Osteocyte (in vitro differentiated cells): ENCODE data around the gene SLC35C1. TPM values are rescaled to one million over a fixed set of nuclear protein-coding genes. Genes with fewer than 3 reads are reported as not detected.

ENCODE experiments used
- DNase-seq: peaks from one replicate; pipeline ENCODE4 v3.0.0; 2021; ENCODE audit warnings: mixed read lengths; ENCODE audit not compliant: unreplicated experiment; ENCODE audit errors: extremely low spot score
- H3K27ac Mint-ChIP-seq: one replicate; pipeline ENCODE4 v1.8.0; 2021; ENCODE audit warnings: mild to moderate bottlenecking, mixed read lengths; ENCODE audit not compliant: unreplicated experiment
- H3K27me3 Mint-ChIP-seq: one replicate; pipeline ENCODE4 v1.8.0; 2021; ENCODE audit warnings: mixed read lengths; ENCODE audit not compliant: unreplicated experiment
- H3K36me3 Mint-ChIP-seq: one replicate; pipeline ENCODE4 v1.8.0; 2021; ENCODE audit warnings: mixed read lengths; ENCODE audit not compliant: unreplicated experiment
- H3K4me1 Mint-ChIP-seq: one replicate; pipeline ENCODE4 v1.8.0; 2021; ENCODE audit warnings: mixed read lengths; ENCODE audit not compliant: unreplicated experiment
- H3K4me3 Mint-ChIP-seq: one replicate; pipeline ENCODE4 v1.8.0; 2021; ENCODE audit warnings: mild to moderate bottlenecking, moderate library complexity, mixed read lengths; ENCODE audit not compliant: unreplicated experiment
- H3K9me3 Mint-ChIP-seq: one replicate; pipeline ENCODE4 v1.8.0; 2021; ENCODE audit warnings: mixed read lengths; ENCODE audit not compliant: unreplicated experiment
- CTCF ChIP-seq: fragments of 200-600 bp; sonication (generic); IDR thresholded peaks from 2 replicates; pipeline ENCODE4 v1.5.0; 2021; ENCODE audit warnings: antibody characterized with exemption, mild to moderate bottlenecking, moderate library complexity
- total RNA-seq: library from RNA; stranded (reverse); gene quantifications from 2 replicates; pipeline ENCODE4 v1.2.1, GENCODE V29; 2021

SLC35C1 gene
- total RNA-seq, 1 donor from 2014 or later: 17.5 TPM

GRCh38 chr11:45765107-45765668 is 39.8 kb upstream of the SLC35C1 start:
- Mint-ChIP-seq H3K27ac (no peak overlapping the region), H3K4me3 (no peak overlapping the region), H3K27me3 (peaks cover 58% of the 10 kb centered on the region), H3K9me3 (no peaks in the 10 kb centered on the region), H3K36me3 (no peaks in the 10 kb centered on the region), H3K4me1 (no peaks in the 10 kb centered on the region)
- TF ChIP-seq CTCF: no peak
- DNase-seq: no peak

- no peak overlapping the region for H3K27ac Mint-ChIP-seq
- H3K9me3 Mint-ChIP-seq: no peaks in the 10 kb centered on the region
- H3K36me3 Mint-ChIP-seq: no peaks in the 10 kb centered on the region
- no peak for TF ChIP-seq CTCF
- H3K27me3 Mint-ChIP-seq: peaks cover 62% of the 10 kb centered on the region
- DNase-seq: no peak
- no peaks in the 10 kb centered on the region for H3K4me1 Mint-ChIP-seq
- H3K4me3 Mint-ChIP-seq: no peak overlapping the region
Observed at GRCh38 chr11:45765836-45766235, 39.1 kb upstream of the SLC35C1 start.

- no peak for DNase-seq
- Mint-ChIP-seq H3K4me1 (peaks cover 2% of the 10 kb centered on the region), H3K27me3 (peaks cover 65% of the 10 kb centered on the region), H3K9me3 (no peaks in the 10 kb centered on the region), H3K36me3 (no peaks in the 10 kb centered on the region), H3K4me3 (no peak overlapping the region), H3K27ac (no peak overlapping the region)
- TF ChIP-seq CTCF: no peak
Observed at GRCh38 chr11:45766469-45766868, 38.5 kb upstream of the SLC35C1 start.

GRCh38 chr11:45768486-45768885 is 36.5 kb upstream of the SLC35C1 start:
- H3K9me3 Mint-ChIP-seq: no peaks in the 10 kb centered on the region
- H3K4me3 Mint-ChIP-seq: no peak overlapping the region
- no peaks in the 10 kb centered on the region for H3K36me3 Mint-ChIP-seq
- no peak for TF ChIP-seq CTCF
- no peak overlapping the region for H3K27ac Mint-ChIP-seq
- DNase-seq: no peak
- peaks cover 6% of the 10 kb centered on the region for H3K4me1 Mint-ChIP-seq
- peaks cover 49% of the 10 kb centered on the region for H3K27me3 Mint-ChIP-seq

GRCh38 chr11:45769960-45770359 is 35.0 kb upstream of the SLC35C1 start:
- Mint-ChIP-seq H3K27me3 (peaks cover 39% of the 10 kb centered on the region), H3K36me3 (no peaks in the 10 kb centered on the region), H3K4me3 (no peak overlapping the region), H3K4me1 (peaks cover 6% of the 10 kb centered on the region), H3K27ac (no peak overlapping the region), H3K9me3 (no peaks in the 10 kb centered on the region)
- no peak for DNase-seq
- no peak for TF ChIP-seq CTCF
